GM19023 (cell line): Measurements from ENCODE around the gene PROCA1.
"Not testable (repeated sequence)": the region's sequence is repeated elsewhere in the genome, so short reads cannot be mapped to it uniquely, and the experiment has no call there.

ENCODE experiments used
- ATAC-seq: cut with Tn5 transposase; IDR thresholded peaks from one replicate; pipeline ENCODE4 v1.9.1; 2021; ENCODE audit warnings: mild to moderate bottlenecking, moderate library complexity; ENCODE audit not compliant: unreplicated experiment

Gene PROCA1

GRCh38 chr17:28726627-28727491 is 15.2 kb upstream of the PROCA1 start:
- ATAC-seq: peak; percentile 39

- ATAC-seq: no peak
Observed at GRCh38 chr17:28726226-28726626, 14.5 kb upstream of the PROCA1 start, which contains the start of gene TLCD1. TSS of gene TLCD1 (minus strand) at chr17:28726233. CDS start at chr17:28726097, 136 bp downstream.

GRCh38 chr17:28725660-28726225 is 14.1 kb upstream of the PROCA1 start:
- no peak for ATAC-seq

- no peak for ATAC-seq
Observed at GRCh38 chr17:28725166-28725659, 13.5 kb upstream of the PROCA1 start.

GRCh38 chr17:28724500-28725165 is 12.9 kb upstream of the PROCA1 start:
- ATAC-seq: no peak

- ATAC-seq: not testable (repeated sequence)
Observed at GRCh38 chr17:28723836-28724499, 12.3 kb upstream of the PROCA1 start.

- ATAC-seq: no peak
Observed at GRCh38 chr17:28723159-28723835, 11.6 kb upstream of the PROCA1 start.

GRCh38 chr17:28722417-28723158 is 10.9 kb upstream of the PROCA1 start:
- no peak for ATAC-seq

GRCh38 chr17:28720997-28721329 is 9.3 kb upstream of the PROCA1 start:
- not testable (repeated sequence) for ATAC-seq

- no peak for ATAC-seq
Observed at GRCh38 chr17:28720247-28720996, 8.7 kb upstream of the PROCA1 start.

- no peak for ATAC-seq
Observed at GRCh38 chr17:28719021-28719433, 7.3 kb upstream of the PROCA1 start.

- no peak for ATAC-seq
Observed at GRCh38 chr17:28718333-28719020, 6.8 kb upstream of the PROCA1 start.

GRCh38 chr17:28717578-28718332 is 6.1 kb upstream of the PROCA1 start, which contains the start of gene RAB34:
TSS of gene RAB34 (minus strand) at chr17:28717868. CDS start at chr17:28717266, 602 bp downstream.
- no peak for ATAC-seq

- no peak for ATAC-seq
Observed at GRCh38 chr17:28716740-28717577, 5.3 kb upstream of the PROCA1 start.

- no peak for ATAC-seq
Observed at GRCh38 chr17:28715217-28715616, 3.5 kb upstream of the PROCA1 start.

- ATAC-seq: no peak
Observed at GRCh38 chr17:28714281-28714680, 2.6 kb upstream of the PROCA1 start.
